Mesothelial cell of epicardium (in vitro differentiated cells): ENCODE measurements around the gene RFFL. TPM values are rescaled to one million over a fixed set of nuclear protein-coding genes. Genes with fewer than 3 reads are reported as not detected.
"Not testable (repeated sequence)": the region's sequence is repeated elsewhere in the genome, so short reads cannot be mapped to it uniquely, and the experiment has no call there.

Source experiments
- DNase-seq, 2 experiments: peaks; one replicate each; pipeline ENCODE4 v3.0.0; 2021; ENCODE audit warnings: low spot score in 2 of 2; ENCODE audit not compliant: unreplicated experiment in 2 of 2
- H3K27ac Mint-ChIP-seq: 2 replicates; pipeline ENCODE4 v1.8.0; 2021; ENCODE audit warnings: mixed read lengths
- H3K27me3 Mint-ChIP-seq: 2 replicates; pipeline ENCODE4 v1.8.0; 2021; ENCODE audit warnings: low read depth, mixed read lengths
- H3K36me3 Mint-ChIP-seq: 2 replicates; pipeline ENCODE4 v1.8.0; 2021; ENCODE audit warnings: mixed read lengths
- H3K4me1 Mint-ChIP-seq: 2 replicates; pipeline ENCODE4 v1.8.0; 2021; ENCODE audit warnings: mixed read lengths
- H3K4me3 Mint-ChIP-seq: 2 replicates; pipeline ENCODE4 v1.8.0; 2021; ENCODE audit warnings: mild to moderate bottlenecking, moderate library complexity, mixed read lengths
- H3K9me3 Mint-ChIP-seq: 2 replicates; pipeline ENCODE4 v1.8.0; 2021; ENCODE audit warnings: mixed read lengths
- total RNA-seq: library from RNA; stranded (reverse); gene quantifications from 3 replicates; pipeline ENCODE4 v1.2.1, GENCODE V29; 2021
- TF ChIP-seq, protein P1 (sequence below): fragments of 200-600 bp; sonication (generic); IDR thresholded peaks from one replicate; pipeline ENCODE4 v1.5.0; 2021; ENCODE audit warnings: antibody characterized with exemption; ENCODE audit not compliant: unreplicated experiment

Gene RFFL
- total RNA-seq, 1 donor from 2014 or later: 19.8 TPM

GRCh38 chr17:35099908-35100307, 36.4 kb upstream of the RFFL start:
- Mint-ChIP-seq H3K4me1 (no peaks in the 10 kb centered on the region), H3K36me3 (peaks cover 9% of the 10 kb centered on the region), H3K27me3 (no peaks in the 10 kb centered on the region), H3K4me3 (no peak overlapping the region), H3K9me3 (no peaks in the 10 kb centered on the region), H3K27ac (no peak overlapping the region)
- TF ChIP-seq, protein P1, sequence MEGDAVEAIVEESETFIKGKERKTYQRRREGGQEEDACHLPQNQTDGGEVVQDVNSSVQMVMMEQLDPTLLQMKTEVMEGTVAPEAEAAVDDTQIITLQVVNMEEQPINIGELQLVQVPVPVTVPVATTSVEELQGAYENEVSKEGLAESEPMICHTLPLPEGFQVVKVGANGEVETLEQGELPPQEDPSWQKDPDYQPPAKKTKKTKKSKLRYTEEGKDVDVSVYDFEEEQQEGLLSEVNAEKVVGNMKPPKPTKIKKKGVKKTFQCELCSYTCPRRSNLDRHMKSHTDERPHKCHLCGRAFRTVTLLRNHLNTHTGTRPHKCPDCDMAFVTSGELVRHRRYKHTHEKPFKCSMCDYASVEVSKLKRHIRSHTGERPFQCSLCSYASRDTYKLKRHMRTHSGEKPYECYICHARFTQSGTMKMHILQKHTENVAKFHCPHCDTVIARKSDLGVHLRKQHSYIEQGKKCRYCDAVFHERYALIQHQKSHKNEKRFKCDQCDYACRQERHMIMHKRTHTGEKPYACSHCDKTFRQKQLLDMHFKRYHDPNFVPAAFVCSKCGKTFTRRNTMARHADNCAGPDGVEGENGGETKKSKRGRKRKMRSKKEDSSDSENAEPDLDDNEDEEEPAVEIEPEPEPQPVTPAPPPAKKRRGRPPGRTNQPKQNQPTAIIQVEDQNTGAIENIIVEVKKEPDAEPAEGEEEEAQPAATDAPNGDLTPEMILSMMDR: no peak
- DNase-seq: no peak

GRCh38 chr17:35097776-35098175, 34.3 kb upstream of the RFFL start:
- Mint-ChIP-seq H3K27me3 (no peaks in the 10 kb centered on the region), H3K27ac (no peak overlapping the region)
- TF ChIP-seq, protein P1: no peak

DNA sequence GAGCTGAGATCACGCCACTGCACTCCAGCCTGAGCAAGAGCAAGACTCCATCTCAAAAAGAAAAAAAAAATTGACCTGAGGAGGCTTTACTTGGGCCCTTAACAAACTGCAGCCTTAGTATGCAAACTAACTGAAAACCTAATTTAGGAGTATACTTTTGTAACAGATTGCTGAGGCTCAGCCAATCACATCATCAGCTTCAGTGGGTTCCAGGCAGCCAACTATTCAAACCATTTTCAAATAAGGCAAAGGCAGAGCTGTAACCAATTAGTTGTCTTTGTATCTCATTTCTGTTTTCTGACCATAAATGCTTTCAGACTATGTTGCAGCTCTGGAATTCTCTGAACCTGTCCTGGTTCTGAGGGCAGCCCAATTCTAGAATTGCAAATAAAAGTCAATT, 32.2 kb upstream of the RFFL start:
- no peak overlapping the region for H3K4me3 Mint-ChIP-seq
- TF ChIP-seq, protein P1: no peak
- H3K9me3 Mint-ChIP-seq: peaks cover 7% of the 10 kb centered on the region
- H3K4me1 Mint-ChIP-seq: no peaks in the 10 kb centered on the region
- H3K36me3 Mint-ChIP-seq: no peaks in the 10 kb centered on the region
- H3K27ac Mint-ChIP-seq: no peak overlapping the region
- H3K27me3 Mint-ChIP-seq: no peaks in the 10 kb centered on the region
- DNase-seq: no peak

More at GRCh38 chr17:35097776-35098175, 34.3 kb upstream of the RFFL start:
- H3K4me3 Mint-ChIP-seq: no peak overlapping the region
- H3K9me3 Mint-ChIP-seq: peaks cover 7% of the 10 kb centered on the region
- peaks cover 4% of the 10 kb centered on the region for H3K36me3 Mint-ChIP-seq
- no peak for DNase-seq
- H3K4me1 Mint-ChIP-seq: no peaks in the 10 kb centered on the region

DNA sequence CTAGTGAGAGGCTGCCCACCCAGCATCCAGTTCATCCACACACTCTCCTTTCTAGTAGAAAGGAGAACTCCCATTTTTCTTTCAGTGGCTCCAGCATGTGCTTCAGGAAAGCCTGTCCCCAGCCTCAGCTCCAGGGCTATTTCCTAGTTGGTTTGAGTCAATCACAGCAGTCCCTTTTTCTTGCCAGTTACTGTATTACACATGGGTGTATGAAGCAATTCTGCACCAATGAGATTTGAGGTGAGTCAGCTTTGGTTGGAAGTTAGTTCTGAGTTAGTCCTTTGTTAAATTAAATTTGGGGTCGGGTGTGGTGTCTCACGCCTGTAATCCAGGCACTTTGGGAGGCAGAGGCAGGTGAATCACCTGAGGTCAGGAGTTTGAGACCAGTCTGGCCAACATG, 31.4 kb upstream of the RFFL start:
- no peaks in the 10 kb centered on the region for H3K36me3 Mint-ChIP-seq
- H3K4me1 Mint-ChIP-seq: no peaks in the 10 kb centered on the region
- peaks cover 7% of the 10 kb centered on the region for H3K9me3 Mint-ChIP-seq
- H3K27ac Mint-ChIP-seq: no peak overlapping the region
- TF ChIP-seq, protein P1: no peak
- H3K27me3 Mint-ChIP-seq: no peaks in the 10 kb centered on the region
- no peak for DNase-seq
- H3K4me3 Mint-ChIP-seq: no peak overlapping the region

GRCh38 chr17:35090707-35091106, 27.2 kb upstream of the RFFL start:
- H3K4me1 Mint-ChIP-seq: peaks cover 23% of the 10 kb centered on the region
- H3K36me3 Mint-ChIP-seq, H3K4me3 Mint-ChIP-seq, H3K27me3 Mint-ChIP-seq, DNase-seq, H3K27ac Mint-ChIP-seq, H3K9me3 Mint-ChIP-seq: not testable (repeated sequence)

DNA sequence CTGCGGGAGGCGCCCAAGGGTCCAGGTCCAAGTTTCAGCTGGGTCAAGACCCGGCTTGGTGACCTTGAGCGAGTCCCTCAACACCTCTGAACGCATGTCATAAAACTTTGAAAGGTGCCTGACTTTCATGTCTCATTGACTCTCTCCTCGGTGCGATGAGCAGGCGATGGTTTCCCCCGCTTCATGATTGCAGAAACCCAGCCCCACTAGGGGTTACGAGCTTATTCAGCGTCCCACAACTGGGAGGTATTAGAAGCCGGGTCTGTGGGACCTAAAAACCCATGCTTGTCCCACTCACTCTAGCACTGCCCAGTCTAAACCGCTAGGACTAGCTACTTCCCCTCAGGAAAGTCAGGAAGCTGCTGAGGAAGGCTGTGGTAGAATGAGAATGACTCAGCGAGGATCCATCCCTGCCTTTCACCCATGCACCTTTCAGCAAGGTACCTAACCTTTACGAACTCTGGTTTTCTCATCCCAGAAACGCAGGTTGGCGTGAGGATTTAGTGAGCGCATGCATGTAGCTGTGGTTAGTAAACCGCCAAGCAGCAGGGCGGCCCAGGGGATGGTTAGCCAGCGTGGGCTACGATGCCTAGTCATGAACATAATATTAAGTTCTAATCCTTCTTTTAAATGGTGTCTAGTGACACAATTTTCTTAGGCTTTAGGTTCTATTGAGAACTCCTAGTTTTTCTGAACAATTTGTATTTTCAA, 26.2 kb upstream of the RFFL start:
- H3K4me1 Mint-ChIP-seq: peaks cover 31% of the 10 kb centered on the region
- DNase-seq: no peak

More for the DNA sequence above, 26.2 kb upstream of the RFFL start:
- Mint-ChIP-seq H3K9me3 (peaks cover 7% of the 10 kb centered on the region), H3K4me3 (peak overlapping the region; percentile 75), H3K36me3 (no peaks in the 10 kb centered on the region), H3K27me3 (no peaks in the 10 kb centered on the region), H3K27ac (peak overlapping the region; percentile 59)
- TF ChIP-seq, protein P1: peak; percentile 50
